ENCODE results near the gene SNX27.
"Not testable (repeated sequence)": the region's sequence is repeated elsewhere in the genome, so short reads cannot be mapped to it uniquely, and the experiment has no call there.

The SNX27 gene

GRCh38 chr1:151604291-151604690, 7.6 kb upstream of the SNX27 start:
- ATAC-seq (no peak), DNase-seq (no peak)

DNA sequence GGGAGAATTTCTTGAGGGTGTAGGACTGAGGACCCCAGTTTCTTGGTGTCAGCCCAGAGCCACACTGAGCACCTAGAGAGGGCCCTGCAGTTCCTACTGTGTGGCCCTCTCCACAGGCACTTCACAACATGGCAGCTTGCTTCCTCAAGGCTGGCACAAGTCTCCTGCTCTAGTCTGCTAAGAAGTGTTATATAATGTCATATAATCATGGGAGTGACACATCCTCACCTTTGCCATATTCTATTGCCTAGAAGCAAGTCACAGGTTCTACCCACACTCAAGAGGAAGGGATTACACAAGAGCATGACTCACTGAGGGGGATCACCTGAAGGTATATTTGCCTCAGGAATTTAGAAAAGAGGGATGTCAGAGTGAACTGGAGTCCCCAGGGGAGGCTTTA, 5.5 kb upstream of the SNX27 start:
- ATAC-seq (peak; percentile 64), DNase-seq (no peak)

DNA sequence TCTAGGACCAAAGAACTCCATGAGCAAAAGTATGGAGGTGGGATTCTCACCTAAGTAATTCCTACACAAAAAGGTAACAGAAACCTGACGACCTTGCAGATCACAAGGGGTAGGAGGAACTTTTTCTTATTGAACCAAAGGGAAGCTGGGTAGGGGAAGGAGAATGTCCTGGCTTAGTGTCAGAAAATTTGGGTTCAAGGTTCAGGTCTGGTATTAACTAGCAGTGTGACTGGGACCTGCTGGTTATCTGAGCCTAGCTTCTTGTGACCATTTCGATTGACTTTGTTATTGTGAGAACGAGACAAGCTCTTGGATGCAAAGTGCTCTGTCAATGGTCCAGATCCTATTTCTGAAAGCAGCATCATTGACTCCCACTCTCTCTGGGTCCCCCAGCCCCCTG, 5.0 kb upstream of the SNX27 start:
- DNase-seq (no peak), ATAC-seq (no peak)

DNA sequence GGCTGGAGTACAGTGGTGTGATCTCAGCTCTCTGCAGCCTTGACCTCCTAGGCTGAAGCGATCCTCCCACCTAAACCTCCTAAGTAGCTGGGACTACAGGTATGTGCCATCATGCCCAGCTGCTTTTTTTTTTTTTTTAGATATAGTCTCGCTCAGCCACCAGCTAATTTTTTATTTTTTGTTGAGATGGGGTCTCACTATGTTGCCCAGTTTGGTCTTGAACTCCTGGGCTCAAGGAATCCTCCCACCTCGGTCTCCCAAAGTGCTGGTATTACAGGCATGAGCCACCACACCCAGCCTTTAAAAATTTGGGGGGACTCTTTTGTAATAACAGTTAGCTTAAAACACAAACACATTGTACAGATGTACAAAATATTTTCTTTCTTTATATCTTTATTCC, 1.7 kb upstream of the SNX27 start:
- no peak for ATAC-seq
- DNase-seq = no peak

- DNase-seq (peak; percentile 17), ATAC-seq (no peak)
Measured at GRCh38 chr1:151611288-151611790, 511 bp upstream of the SNX27 start.

- peak; percentile 24 for ATAC-seq
- peak; percentile 37 for DNase-seq
Measured at GRCh38 chr1:151612501-151613281, 841 bp downstream of the SNX27 start.

DNA sequence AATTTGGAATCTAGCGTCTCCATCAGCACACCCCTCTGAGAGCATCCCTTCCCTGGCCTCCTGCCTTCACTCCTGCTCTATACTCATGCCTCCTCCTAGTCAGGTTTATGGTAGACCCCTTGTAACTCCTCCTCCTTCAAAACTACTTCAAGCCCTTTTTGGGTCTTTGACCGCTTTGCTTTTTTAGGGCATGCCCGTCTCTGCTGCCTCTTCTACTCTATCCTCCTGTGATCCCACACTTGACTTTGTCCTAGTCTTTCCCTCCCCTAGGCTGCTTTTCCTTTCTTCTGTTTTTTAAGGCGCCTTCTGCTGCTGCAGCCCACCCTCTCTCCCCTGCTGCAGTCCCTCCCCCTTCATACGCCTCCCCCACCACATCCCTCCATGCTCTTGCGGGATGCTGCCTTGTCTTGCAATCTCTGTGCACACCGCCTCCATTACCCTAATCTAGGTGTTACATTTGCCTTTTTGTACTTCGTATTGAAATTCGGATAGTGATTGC, 1.5 kb downstream of the SNX27 start:
- ATAC-seq (no peak), DNase-seq (no peak)

- ATAC-seq (no peak), DNase-seq (no peak)
Measured at GRCh38 chr1:151615711-151616504, 4.1 kb downstream of the SNX27 start.

DNA sequence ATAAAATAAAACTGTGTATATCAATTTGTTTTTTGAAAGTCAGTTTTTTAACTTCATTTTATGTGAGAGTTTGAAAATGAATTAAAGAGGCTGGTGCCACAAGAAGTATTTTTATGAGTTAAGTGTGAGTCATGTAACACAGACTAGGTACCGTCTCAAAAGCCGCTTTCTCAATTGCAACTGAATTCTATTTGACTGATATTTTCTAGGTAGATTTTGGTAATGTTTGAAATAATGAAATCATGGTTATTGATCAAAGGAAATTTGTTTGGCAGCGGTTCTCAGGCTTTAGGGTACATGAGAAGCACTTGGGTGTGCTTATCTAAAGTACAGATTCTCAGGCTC, 4.6 kb downstream of the SNX27 start:
- DNase-seq (no peak), ATAC-seq (no peak)

- DNase-seq = no peak
- ATAC-seq = no peak
Measured at GRCh38 chr1:151618003-151618402, 6.2 kb downstream of the SNX27 start.

DNA sequence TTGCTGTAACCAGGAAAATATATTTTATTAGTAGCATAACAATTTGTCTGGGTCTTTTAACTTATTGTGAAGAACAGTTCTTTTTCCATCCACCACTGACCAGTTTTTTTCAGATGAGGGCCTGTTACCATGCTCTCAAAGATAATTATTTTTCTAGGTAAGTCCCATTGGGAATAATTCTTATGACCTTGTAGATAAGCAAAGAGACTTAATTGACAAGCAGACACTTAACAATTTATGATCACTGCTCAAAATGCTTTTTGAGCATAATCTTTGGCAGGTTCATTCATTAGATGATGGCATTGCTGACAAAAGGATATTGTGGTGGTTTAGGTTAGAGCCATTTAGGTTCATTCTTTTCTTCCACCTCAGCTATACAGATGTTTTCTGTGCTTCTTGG, 6.6 kb downstream of the SNX27 start:
- DNase-seq = no peak
- no peak for ATAC-seq

- ATAC-seq = not testable (repeated sequence)
Measured at GRCh38 chr1:151618996-151619395, 7.1 kb downstream of the SNX27 start.

DNA sequence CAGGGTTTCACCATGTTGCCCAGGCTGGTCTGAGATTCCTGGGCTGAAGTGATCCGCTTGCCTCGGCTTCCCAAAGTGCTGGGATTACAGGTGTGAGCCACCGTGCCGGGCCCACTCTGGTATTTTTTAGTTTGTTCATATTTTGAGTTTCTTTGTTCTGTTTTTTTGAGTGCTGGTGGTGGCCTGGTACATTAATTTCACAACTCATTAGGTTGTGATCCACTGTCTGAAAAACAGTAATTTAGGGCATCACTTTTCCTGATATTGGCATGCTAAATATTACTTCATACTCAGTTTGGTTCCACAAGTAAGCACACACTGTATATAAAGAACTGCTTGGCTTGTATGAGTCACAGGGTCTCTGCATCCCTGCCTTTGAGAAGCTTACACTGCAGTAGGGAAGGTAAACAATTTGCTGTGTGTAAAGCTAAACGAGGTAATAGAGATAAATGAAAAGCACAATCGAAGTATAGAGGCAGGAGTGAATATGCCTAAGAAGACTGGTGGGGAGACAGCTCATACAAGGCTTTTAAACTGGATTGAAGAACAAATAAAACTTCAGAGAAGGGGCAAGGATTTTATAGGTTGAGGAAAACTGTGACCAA, 7.7 kb downstream of the SNX27 start:
- DNase-seq = no peak
- peak; percentile 36 for ATAC-seq

More at GRCh38 chr1:151618996-151619395, 7.1 kb downstream of the SNX27 start:
- DNase-seq = not testable (repeated sequence)

- DNase-seq = no peak
- ATAC-seq = no peak
Measured at GRCh38 chr1:151620286-151620685, 8.4 kb downstream of the SNX27 start.

- DNase-seq (no peak), ATAC-seq (no peak)
Measured at GRCh38 chr1:151621351-151621750, 9.5 kb downstream of the SNX27 start.

GRCh38 chr1:151624783-151625182, 12.9 kb downstream of the SNX27 start:
- DNase-seq (no peak), ATAC-seq (no peak)

GRCh38 chr1:151626740-151627334, 15.0 kb downstream of the SNX27 start:
- DNase-seq = no peak
- no peak for ATAC-seq

- no peak for ATAC-seq
- no peak for DNase-seq
Measured at GRCh38 chr1:151629278-151629677, 17.4 kb downstream of the SNX27 start.

- DNase-seq = no peak
- ATAC-seq = no peak
Measured at GRCh38 chr1:151635479-151636072, 23.7 kb downstream of the SNX27 start.

DNA sequence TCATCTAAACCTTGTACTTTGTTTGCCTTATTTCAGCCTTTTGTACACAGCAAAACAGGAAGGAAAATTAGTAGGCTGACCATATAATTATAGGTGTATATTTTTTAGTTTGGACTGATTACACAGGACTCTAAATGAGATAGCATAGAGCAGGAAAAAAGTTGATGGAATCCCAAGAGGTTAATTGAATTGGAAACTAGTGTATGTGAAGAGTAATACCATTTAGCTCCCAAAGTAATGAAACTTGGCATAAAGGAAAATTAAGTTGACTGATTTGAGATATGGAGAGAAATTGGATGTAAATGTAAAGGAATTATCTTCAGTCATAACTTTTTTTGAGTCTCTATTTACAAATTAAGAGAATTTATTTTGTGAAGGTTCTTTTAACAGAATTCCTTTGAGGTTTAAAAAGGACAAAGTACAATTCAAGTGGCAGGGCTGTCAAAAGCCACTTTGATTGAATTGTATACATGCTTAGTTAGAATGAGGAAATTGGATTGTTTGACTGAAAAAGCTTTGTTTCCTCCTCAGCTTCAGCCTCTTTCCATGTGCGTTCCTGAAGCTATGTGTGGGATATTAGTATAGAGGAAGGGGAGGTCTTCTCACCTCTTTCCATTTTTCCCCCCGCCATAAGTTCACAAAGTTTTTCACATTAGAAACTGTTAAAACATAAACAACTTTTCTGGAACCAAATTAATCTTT, 26.4 kb downstream of the SNX27 start:
- DNase-seq (no peak), ATAC-seq (no peak)

DNA sequence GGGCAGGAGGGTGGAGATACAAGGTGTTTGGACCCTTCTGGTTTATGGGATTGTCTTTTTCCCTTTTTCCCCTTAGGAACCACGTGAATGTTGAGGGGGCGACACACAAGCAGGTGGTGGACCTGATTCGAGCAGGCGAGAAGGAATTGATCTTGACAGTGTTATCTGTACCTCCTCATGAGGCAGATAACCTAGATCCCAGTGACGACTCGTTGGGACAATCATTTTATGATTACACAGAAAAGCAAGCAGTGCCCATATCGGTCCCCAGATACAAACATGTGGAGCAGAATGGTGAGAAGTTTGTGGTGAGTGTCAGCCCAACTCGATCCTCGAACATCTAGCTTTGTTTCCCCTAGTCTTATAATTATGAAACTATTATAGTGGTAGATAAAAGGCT, 27.0 kb downstream of the SNX27 start:
- DNase-seq = no peak
- ATAC-seq = no peak

All from stimulated activated naive CD8-positive, alpha-beta T cell treated with anti-CD3 and anti-CD28 coated beads, Interleukin-15, Interleukin-2, amounts not matched to agents 100 U/mL and 50 U/mL, for 24 hours (primary cell).